ENCODE results near the gene OXER1. TPM values are rescaled to one million over a fixed set of nuclear protein-coding genes. Genes with fewer than 3 reads are reported as not detected.

Gene OXER1
- 8.1 TPM for total RNA-seq

GRCh38 chr2:42764096-42764495, at the start of gene OXER1:
Gene OXER1 (minus strand): TSS chr2:42764135. CDS start chr2:42764062, 73 bp downstream.

DNA sequence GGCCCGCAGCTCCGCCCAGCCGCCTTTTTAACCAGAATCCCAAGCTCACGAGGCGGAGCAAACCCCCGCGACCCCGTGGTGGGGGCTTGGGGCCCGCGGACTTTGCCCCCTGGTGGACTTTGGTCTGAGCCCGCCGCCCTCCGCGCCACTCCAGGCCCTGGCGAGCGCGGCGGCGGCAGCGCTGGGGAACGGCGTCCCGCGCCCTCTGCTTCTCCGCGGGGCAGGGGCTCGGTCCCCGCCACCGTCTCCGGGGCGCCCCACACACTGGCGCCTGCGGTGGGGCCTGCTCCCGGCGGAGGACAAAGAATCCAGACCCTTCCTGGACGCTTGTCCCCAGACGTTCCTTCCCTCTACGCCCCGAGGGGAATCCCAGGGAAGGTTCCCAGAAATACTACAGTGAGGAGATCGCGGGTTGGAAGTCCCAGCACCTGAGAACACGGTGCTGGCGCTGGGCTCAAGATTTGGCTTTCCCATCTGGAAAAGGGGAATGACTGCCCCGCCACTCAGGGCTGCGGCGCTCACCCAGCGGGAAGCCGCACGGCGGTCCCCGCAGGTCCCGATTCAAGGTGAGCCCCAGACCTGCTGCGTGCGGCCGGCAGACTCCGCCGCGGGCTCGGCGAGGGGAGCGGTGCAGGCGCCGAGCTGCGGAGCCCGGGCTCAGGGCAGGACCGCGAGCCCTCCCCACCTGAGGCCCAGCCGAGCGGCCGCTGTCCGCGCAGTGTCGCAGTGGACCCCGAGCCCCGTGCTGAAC, 28.8 kb upstream of the OXER1 start, which contains the start of gene HAAO:
Gene HAAO (minus strand): TSS at position 1 of the 751 bp plus-strand sequence. CDS start 47 bp downstream, outside the sequence.

Small RNA genes lying within 50 kb of the gene (small RNA-seq; reads per million reads assigned to genes)
- not detected for gene RNU6-137P (ENCODE audit: low replicate concordance)

Other genes with a start within 250 kb of the OXER1 start
- 46.6 TPM for gene MTA3, start 195.5 kb downstream of the OXER1 start, total RNA-seq
- gene HAAO, start 28.4 kb upstream of the OXER1 start, total RNA-seq = 32.6 TPM

Data from metanephros (tissue), 2 donors.